Endothelial cell of umbilical vein (primary cell): Measurements from ENCODE around the gene SEMA5A. TPM values are rescaled to one million over a fixed set of nuclear protein-coding genes. Genes with fewer than 3 reads are reported as not detected.

Source experiments
- BruUV-seq: library from RNA; stranded (reverse); fragments of 400-500 nt; replicated peaks from 2 replicates; lab custom pipeline; 2021; lab: Mats Ljungman, UMichigan
- CTCF ChIA-PET: fragments of 300-600, 350-600 bp; sonication (Branson Sonifier 250); formaldehyde crosslinking; loops from one replicate; lab custom pipeline; 2021; ENCODE audit warnings: antibody characterized with exemption, inconsistent platforms; lab: Charles Lee
- POLR2A ChIA-PET: fragments of 300-600, 350-600 bp; sonication (Branson Sonifier 250); formaldehyde crosslinking; loops from one replicate; lab custom pipeline; 2021; ENCODE audit warnings: antibody characterized with exemption, inconsistent platforms; lab: Charles Lee
- DNase-seq: peaks from one replicate; pipeline ENCODE4 v3.0.0-alpha.2; 2011; ENCODE audit warnings: low read depth, low spot score
- FAIRE-seq: peaks from 2 replicates; lab custom pipeline; 2011; peaks lifted over from hg19 to GRCh38; lab: Jason Lieb, UNC
- H2AFZ ChIP-seq: 2 replicates; pipeline ENCODE4 v1.6.0; 2012; ENCODE audit warnings: low read depth, low read length, control low read depth, inconsistent platforms
- H3K27ac ChIP-seq: 2 replicates; pipeline ENCODE4 v1.5.1; 2011; ENCODE audit warnings: low read depth, mild to moderate bottlenecking, control low read depth, low read length, moderate library complexity; ENCODE audit not compliant: insufficient read depth
- H3K27me3 ChIP-seq, 2 experiments: 2 replicates each; pipeline versions ENCODE4 v1.6.0 to v1.6.1; 2011; ENCODE audit warnings: low read length in 2 of 2, mixed read lengths in 1 of 2; ENCODE audit not compliant: control insufficient read depth in 2 of 2, insufficient read depth in 2 of 2
- H3K36me3 ChIP-seq, 2 experiments: 2 replicates in 1 of 2; 3 replicates in 1 of 2; pipeline ENCODE4 v1.5.1; 2011; ENCODE audit warnings: low read length in 2 of 2, mild to moderate bottlenecking in 1 of 2, moderate library complexity in 1 of 2; ENCODE audit not compliant: control insufficient read depth in 2 of 2, insufficient read depth in 2 of 2; ENCODE audit errors: extremely low read depth in 1 of 2
- H3K4me1 ChIP-seq: 3 replicates; pipeline ENCODE4 v1.5.1; 2011; ENCODE audit warnings: mild to moderate bottlenecking, low read length; ENCODE audit not compliant: control insufficient read depth, insufficient read depth; ENCODE audit errors: extremely low read depth
- H3K4me2 ChIP-seq: 2 replicates; pipeline ENCODE4 v1.6.1; 2011; ENCODE audit warnings: low read length, control low read depth, mixed read lengths; ENCODE audit not compliant: insufficient read depth
- H3K4me3 ChIP-seq, 3 experiments: fragments of 200-600 bp in 1 of 3; sonication (generic), shearing (Covaris generic) in 1 of 3; replicated peaks in 1 of 3; 2 replicates each; pipeline ENCODE4 v1.5.1; 2011 to 2016; ENCODE audit warnings: control low read depth in 3 of 3, low read length in 3 of 3, mild to moderate bottlenecking in 2 of 3, inconsistent platforms in 1 of 3, low read depth in 1 of 3, moderate library complexity in 1 of 3; ENCODE audit not compliant: insufficient read depth in 1 of 3
- H3K79me2 ChIP-seq: 2 replicates; pipeline ENCODE4 v1.6.0; 2012; ENCODE audit warnings: low read length, inconsistent platforms; ENCODE audit not compliant: control insufficient read depth, insufficient read depth
- H3K9ac ChIP-seq: replicated peaks from 2 replicates; pipeline ENCODE3; 2011; ENCODE audit warnings: low read length, control low read depth; ENCODE audit not compliant: insufficient read depth; ENCODE audit errors: extremely low read depth
- H3K9me1 ChIP-seq: replicated peaks from 3 replicates; pipeline ENCODE4 v1.6.0; 2011; ENCODE audit warnings: mild to moderate bottlenecking, low read length; ENCODE audit not compliant: control insufficient read depth, insufficient read depth; ENCODE audit errors: extremely low read depth
- H3K9me3 ChIP-seq: replicated peaks from 2 replicates; pipeline ENCODE4 v1.5.1; 2012; ENCODE audit warnings: low read length, inconsistent platforms; ENCODE audit not compliant: control insufficient read depth, insufficient read depth
- H4K20me1 ChIP-seq: replicated peaks from 2 replicates; pipeline ENCODE3; 2011; ENCODE audit warnings: mild to moderate bottlenecking, low read length; ENCODE audit not compliant: control insufficient read depth, insufficient read depth; ENCODE audit errors: extremely low read depth
- CTCF ChIP-seq, 2 donors: IDR thresholded peaks; 1 replicate in 1 of 2; 2 replicates in 1 of 2; pipeline ENCODE4 v1.5.1; 2011; ENCODE audit warnings: low read length in 2 of 2, mild to moderate bottlenecking in 2 of 2, moderate library complexity in 2 of 2, control low read depth in 1 of 2, inconsistent platforms in 1 of 2, low read depth in 1 of 2; ENCODE audit not compliant: insufficient read depth in 1 of 2; ENCODE audit errors: extremely low read depth in 1 of 2
- EZH2 ChIP-seq: IDR thresholded peaks from 2 replicates; pipeline ENCODE4 v1.6.1; 2012; ENCODE audit warnings: borderline replicate concordance, low read depth, mild to moderate bottlenecking, moderate library complexity, low read length, inconsistent platforms; ENCODE audit not compliant: severe bottlenecking
- FOS ChIP-seq: IDR thresholded peaks from 2 replicates; pipeline ENCODE4 v1.6.1; 2011; ENCODE audit warnings: mild to moderate bottlenecking, low read length, moderate library complexity, borderline replicate concordance; ENCODE audit not compliant: insufficient read depth
- GATA2 ChIP-seq: IDR thresholded peaks from 2 replicates; pipeline ENCODE4 v1.7.0; 2011; ENCODE audit warnings: low read depth, mild to moderate bottlenecking, moderate library complexity, mixed read lengths, low read length; ENCODE audit not compliant: insufficient read length, insufficient read depth
- JUN ChIP-seq: IDR thresholded peaks from 2 replicates; pipeline ENCODE4 v1.6.1; 2011; ENCODE audit warnings: borderline replicate concordance, low read depth; ENCODE audit not compliant: insufficient read length, insufficient read depth
- MYC ChIP-seq: IDR thresholded peaks from one replicate; pipeline ENCODE4 v1.6.1; 2011; ENCODE audit warnings: mild to moderate bottlenecking, low read depth, low read length
- POLR2A ChIP-seq: IDR thresholded peaks from 2 replicates; pipeline ENCODE4 v1.6.1; 2012; ENCODE audit warnings: low read depth, mild to moderate bottlenecking, control low read depth, low read length
- POLR2AphosphoS5 ChIP-seq: IDR thresholded peaks from 2 replicates; pipeline ENCODE4 v1.6.1; 2012; ENCODE audit warnings: low read depth, mild to moderate bottlenecking, control low read depth, low read length, moderate library complexity; ENCODE audit not compliant: insufficient read depth
- dilution Hi-C: fragments of 300-500 bp; cut with MboI; formaldehyde crosslinking; loops from one replicate; pipeline ENCODE4 v1.15.0; 2019; ENCODE audit warnings: low sequenced_read_pairs; ENCODE audit not compliant: extremely low pct_ligation_motif_present
- intact Hi-C: fragments of 100-400 bp; cut with micrococcal nuclease; formaldehyde crosslinking; loops from one replicate; pipeline ENCODE4 v1.10.0; 2022
- polyA plus RNA-seq, 4 experiments: library from polyadenylated mRNA; depleted of rRNA in 3 of 4; stranded (reverse) in 3 of 4; unstranded in 1 of 4; fragments of >200 nt; gene quantifications; 2 replicates each; pipeline versions ENCODE4 v1.2.1 to v1.2.3, GENCODE V29; 2011 to 2012; ENCODE audit warnings: missing spikeins in 1 of 4
- total RNA-seq: library from RNA; stranded (reverse); gene quantifications from 2 replicates; pipeline ENCODE4 v1.2.3, GENCODE V29; 2021
- TF ChIP-seq, protein P1 (sequence below): IDR thresholded peaks from 2 replicates; pipeline ENCODE4 v1.6.1; 2011; ENCODE audit not compliant: insufficient read depth, insufficient read length

Gene SEMA5A
- total and polyA plus RNA-seq, 2 donors (not counting 3 experiments of a cell fraction or from before 2014, with no cell fraction given): 0.04 to 0.06 TPM

GRCh38 chr5:9411142-9411541 lies 134.7 kb downstream of the SEMA5A start:
- H3K9me3 ChIP-seq: no peaks in the 10 kb centered on the region
- no peaks in the 10 kb centered on the region for H3K36me3 ChIP-seq
- H3K9ac ChIP-seq: no peak overlapping the region
- BruUV-seq: no TSS peak
- TF ChIP-seq EZH2 (no peak), CTCF (IDR thresholded peaks at IDR 0.05; ENCODE audit: extremely low read depth in 1 of 2, insufficient read depth in 1 of 2, low read depth in 1 of 2, low read length in 2 of 2) (no peak), GATA2 (no peak), MYC (no peak), FOS (no peak), POLR2AphosphoS5 (no peak), POLR2A (no peak), JUN (no peak)
- TF ChIP-seq, protein P1, sequence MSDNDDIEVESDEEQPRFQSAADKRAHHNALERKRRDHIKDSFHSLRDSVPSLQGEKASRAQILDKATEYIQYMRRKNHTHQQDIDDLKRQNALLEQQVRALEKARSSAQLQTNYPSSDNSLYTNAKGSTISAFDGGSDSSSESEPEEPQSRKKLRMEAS: no peak
- no peaks in the 10 kb centered on the region for H3K9me1 ChIP-seq
- no peak for FAIRE-seq
- H3K27me3 ChIP-seq: no peaks in the 10 kb centered on the region
- H3K4me3 ChIP-seq: no peak overlapping the region
- no peaks in the 10 kb centered on the region for H3K4me1 ChIP-seq
- ChIA-PET POLR2A (no interaction called here), CTCF (no interaction called here)
- DNase-seq: no peak
- dilution Hi-C loops (no loop called here), intact Hi-C loops (no loop called here)
- no peak overlapping the region for H2AFZ ChIP-seq
- no peak overlapping the region for H3K27ac ChIP-seq
- H3K79me2 ChIP-seq: no peaks in the 10 kb centered on the region
- no peak overlapping the region for H3K4me2 ChIP-seq
- H4K20me1 ChIP-seq: no peaks in the 10 kb centered on the region
